Measurements from ENCODE around the gene LHX8. TPM values are rescaled to one million over a fixed set of nuclear protein-coding genes. Genes with fewer than 3 reads are reported as not detected.
A peak's percentile ranks its signal among the peaks of the same experiment; 100 is the strongest.

The LHX8 gene
- total RNA-seq, 1 donor: not detected

GRCh38 chr1:75126611-75127101 lies 7.5 kb upstream of the LHX8 start:
- H3K9me3 ChIP-seq (ENCODE audit: low read depth, low read length): no peaks in the 10 kb centered on the region
- no peaks in the 10 kb centered on the region for H3K79me2 ChIP-seq (ENCODE audit: insufficient read depth, low read length)
- no peak overlapping the region for H3K27ac ChIP-seq (ENCODE audit: low read depth, low read length)
- no peaks in the 10 kb centered on the region for H4K20me1 ChIP-seq (ENCODE audit: insufficient read depth, low read length)
- no peak overlapping the region for H2AFZ ChIP-seq (ENCODE audit: low read length)
- no peak overlapping the region for H3K4me2 ChIP-seq (ENCODE audit: insufficient read depth, low read length)
- peaks cover 54% of the 10 kb centered on the region for H3K27me3 ChIP-seq (ENCODE audit: insufficient read depth, low read length)
- no peak overlapping the region for H3K4me3 ChIP-seq (ENCODE audit: insufficient read depth, low read length)
- H3K4me1 ChIP-seq (ENCODE audit: insufficient read depth, low read length): no peaks in the 10 kb centered on the region
- DNase-seq (ENCODE audit: insufficient read length, low spot score, missing footprints): peak; percentile 62
- H3K36me3 ChIP-seq (ENCODE audit: insufficient read depth, low read length): no peaks in the 10 kb centered on the region
- TF ChIP-seq CTCF (IDR thresholded peaks at IDR 0.05; ENCODE audit: extremely low read depth, low read depth, low read length): no peak

- TF ChIP-seq CTCF (IDR thresholded peaks at IDR 0.05; ENCODE audit: extremely low read depth, low read depth, low read length): no peak
- H3K36me3 ChIP-seq (ENCODE audit: insufficient read depth, low read length): no peaks in the 10 kb centered on the region
- peaks cover 68% of the 10 kb centered on the region for H3K27me3 ChIP-seq (ENCODE audit: insufficient read depth, low read length)
- no peaks in the 10 kb centered on the region for H3K79me2 ChIP-seq (ENCODE audit: insufficient read depth, low read length)
- no peak overlapping the region for H3K4me2 ChIP-seq (ENCODE audit: insufficient read depth, low read length)
- peak; percentile 68 for DNase-seq (ENCODE audit: insufficient read length, low spot score, missing footprints)
- no peak overlapping the region for H3K27ac ChIP-seq (ENCODE audit: low read depth, low read length)
- H2AFZ ChIP-seq (ENCODE audit: low read length): no peak overlapping the region
- H3K4me1 ChIP-seq (ENCODE audit: insufficient read depth, low read length): no peaks in the 10 kb centered on the region
- no peak overlapping the region for H3K4me3 ChIP-seq (ENCODE audit: insufficient read depth, low read length)
- no peaks in the 10 kb centered on the region for H3K9me3 ChIP-seq (ENCODE audit: low read depth, low read length)
- no peaks in the 10 kb centered on the region for H4K20me1 ChIP-seq (ENCODE audit: insufficient read depth, low read length)
Measured at GRCh38 chr1:75127916-75128717, 6.1 kb upstream of the LHX8 start.

GRCh38 chr1:75129660-75129982 lies 4.6 kb upstream of the LHX8 start:
- Histone ChIP-seq H3K9me3 (ENCODE audit: low read depth, low read length) (no peaks in the 10 kb centered on the region), H3K27me3 (ENCODE audit: insufficient read depth, low read length) (peaks cover 83% of the 10 kb centered on the region), H3K27ac (ENCODE audit: low read depth, low read length) (no peak overlapping the region), H3K4me2 (ENCODE audit: insufficient read depth, low read length) (no peak overlapping the region), H2AFZ (ENCODE audit: low read length) (no peak overlapping the region), H3K4me1 (ENCODE audit: insufficient read depth, low read length) (no peaks in the 10 kb centered on the region), H3K36me3 (ENCODE audit: insufficient read depth, low read length) (no peaks in the 10 kb centered on the region), H4K20me1 (ENCODE audit: insufficient read depth, low read length) (no peaks in the 10 kb centered on the region), H3K79me2 (ENCODE audit: insufficient read depth, low read length) (no peaks in the 10 kb centered on the region), H3K4me3 (ENCODE audit: insufficient read depth, low read length) (no peak overlapping the region)
- peak; percentile 48 for DNase-seq (ENCODE audit: insufficient read length, low spot score, missing footprints)
- no peak for TF ChIP-seq CTCF (IDR thresholded peaks at IDR 0.05; ENCODE audit: extremely low read depth, low read depth, low read length)

GRCh38 chr1:75129983-75130789 lies 4.0 kb upstream of the LHX8 start:
- H3K36me3 ChIP-seq (ENCODE audit: insufficient read depth, low read length): no peaks in the 10 kb centered on the region
- H3K79me2 ChIP-seq (ENCODE audit: insufficient read depth, low read length): no peaks in the 10 kb centered on the region
- TF ChIP-seq CTCF (IDR thresholded peaks at IDR 0.05; ENCODE audit: extremely low read depth, low read depth, low read length): no peak
- no peaks in the 10 kb centered on the region for H3K4me1 ChIP-seq (ENCODE audit: insufficient read depth, low read length)
- H4K20me1 ChIP-seq (ENCODE audit: insufficient read depth, low read length): no peaks in the 10 kb centered on the region
- H3K9me3 ChIP-seq (ENCODE audit: low read depth, low read length): no peaks in the 10 kb centered on the region
- DNase-seq (ENCODE audit: insufficient read length, low spot score, missing footprints): peak; percentile 63
- H3K27me3 ChIP-seq (ENCODE audit: insufficient read depth, low read length): peaks cover 89% of the 10 kb centered on the region
- H2AFZ ChIP-seq (ENCODE audit: low read length): no peak overlapping the region
- H3K4me3 ChIP-seq (ENCODE audit: insufficient read depth, low read length): no peak overlapping the region
- H3K27ac ChIP-seq (ENCODE audit: low read depth, low read length): no peak overlapping the region
- no peak overlapping the region for H3K4me2 ChIP-seq (ENCODE audit: insufficient read depth, low read length)
